Peyer's patch (tissue), 4 donors: Measurements from ENCODE around the gene PSMB11.

ENCODE experiments used
- POLR2A ChIP-seq, 2 donors: fragments of 450-650 bp; IDR thresholded peaks; one replicate each; pipeline ENCODE4 v1.5.1; 2017; ENCODE audit warnings: antibody characterized with exemption in 2 of 2, mild to moderate bottlenecking in 2 of 2, moderate library complexity in 2 of 2
- TF ChIP-seq, protein P1 (sequence below), 6 experiments: fragments of 450-650 bp in 4 of 6; fragments of 200-600 bp in 2 of 6; sonication (generic) in 1 of 6; IDR thresholded peaks; one replicate each; pipeline ENCODE4 v1.5.1; 2017 to 2019; ENCODE audit warnings: antibody characterized with exemption in 6 of 6, mild to moderate bottlenecking in 3 of 6, moderate library complexity in 1 of 6

DNA sequence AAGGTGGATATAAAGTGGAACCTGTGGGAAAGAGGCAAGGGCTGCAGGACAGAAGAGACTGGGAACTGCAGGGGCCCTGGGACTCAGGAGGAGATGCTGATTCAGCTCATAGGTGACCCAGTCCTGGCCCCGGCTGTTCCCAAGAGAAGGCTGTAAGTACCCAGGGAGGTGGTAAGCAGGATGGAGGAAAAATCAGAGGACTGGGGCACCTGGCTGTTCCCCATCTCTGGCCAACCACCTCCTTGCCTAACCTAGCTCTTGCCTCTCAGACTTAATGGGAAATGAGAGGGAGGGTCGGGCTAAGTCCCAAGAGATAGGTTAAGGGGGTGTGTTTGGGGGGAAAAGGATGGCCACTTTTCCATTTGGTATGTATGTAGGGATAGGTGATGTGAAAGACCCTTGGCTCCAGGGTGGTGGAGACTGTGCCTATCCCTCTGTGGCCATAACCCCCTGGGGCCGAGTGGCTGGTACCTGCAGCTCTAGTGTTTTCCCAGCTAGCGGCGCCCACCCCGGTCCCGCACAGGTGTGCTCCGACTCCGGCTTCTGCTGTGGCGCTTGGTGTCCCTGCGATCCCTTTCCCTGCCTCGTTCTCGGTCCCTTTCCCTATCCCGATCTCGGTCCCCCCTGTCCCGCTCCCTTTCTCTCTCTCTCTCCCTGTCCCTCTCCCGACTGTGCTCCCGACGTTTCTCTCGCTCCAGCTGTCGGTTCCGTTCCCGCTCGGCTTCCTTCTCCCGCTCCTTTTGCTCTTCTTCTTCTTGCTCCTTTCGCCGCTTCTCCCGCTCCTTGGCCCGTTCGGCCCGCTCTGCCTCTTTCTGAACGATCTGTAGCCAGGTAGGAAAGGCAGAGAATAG is 16.9 kb downstream of the PSMB11 start:
- TF ChIP-seq, protein P1, sequence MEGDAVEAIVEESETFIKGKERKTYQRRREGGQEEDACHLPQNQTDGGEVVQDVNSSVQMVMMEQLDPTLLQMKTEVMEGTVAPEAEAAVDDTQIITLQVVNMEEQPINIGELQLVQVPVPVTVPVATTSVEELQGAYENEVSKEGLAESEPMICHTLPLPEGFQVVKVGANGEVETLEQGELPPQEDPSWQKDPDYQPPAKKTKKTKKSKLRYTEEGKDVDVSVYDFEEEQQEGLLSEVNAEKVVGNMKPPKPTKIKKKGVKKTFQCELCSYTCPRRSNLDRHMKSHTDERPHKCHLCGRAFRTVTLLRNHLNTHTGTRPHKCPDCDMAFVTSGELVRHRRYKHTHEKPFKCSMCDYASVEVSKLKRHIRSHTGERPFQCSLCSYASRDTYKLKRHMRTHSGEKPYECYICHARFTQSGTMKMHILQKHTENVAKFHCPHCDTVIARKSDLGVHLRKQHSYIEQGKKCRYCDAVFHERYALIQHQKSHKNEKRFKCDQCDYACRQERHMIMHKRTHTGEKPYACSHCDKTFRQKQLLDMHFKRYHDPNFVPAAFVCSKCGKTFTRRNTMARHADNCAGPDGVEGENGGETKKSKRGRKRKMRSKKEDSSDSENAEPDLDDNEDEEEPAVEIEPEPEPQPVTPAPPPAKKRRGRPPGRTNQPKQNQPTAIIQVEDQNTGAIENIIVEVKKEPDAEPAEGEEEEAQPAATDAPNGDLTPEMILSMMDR (IDR thresholded peaks at IDR 0.05), result no peak
- TF ChIP-seq POLR2A (IDR thresholded peaks at IDR 0.05), result no peak
